ENCODE data around the gene CCDC89. TPM values are rescaled to one million over a fixed set of nuclear protein-coding genes. Genes with fewer than 3 reads are reported as not detected.

CCDC89 gene
- polyA plus RNA-seq, 2 of the 4 experiments (the other 2 are of a cell fraction) = 0.05 TPM; not detected in 1

DNA sequence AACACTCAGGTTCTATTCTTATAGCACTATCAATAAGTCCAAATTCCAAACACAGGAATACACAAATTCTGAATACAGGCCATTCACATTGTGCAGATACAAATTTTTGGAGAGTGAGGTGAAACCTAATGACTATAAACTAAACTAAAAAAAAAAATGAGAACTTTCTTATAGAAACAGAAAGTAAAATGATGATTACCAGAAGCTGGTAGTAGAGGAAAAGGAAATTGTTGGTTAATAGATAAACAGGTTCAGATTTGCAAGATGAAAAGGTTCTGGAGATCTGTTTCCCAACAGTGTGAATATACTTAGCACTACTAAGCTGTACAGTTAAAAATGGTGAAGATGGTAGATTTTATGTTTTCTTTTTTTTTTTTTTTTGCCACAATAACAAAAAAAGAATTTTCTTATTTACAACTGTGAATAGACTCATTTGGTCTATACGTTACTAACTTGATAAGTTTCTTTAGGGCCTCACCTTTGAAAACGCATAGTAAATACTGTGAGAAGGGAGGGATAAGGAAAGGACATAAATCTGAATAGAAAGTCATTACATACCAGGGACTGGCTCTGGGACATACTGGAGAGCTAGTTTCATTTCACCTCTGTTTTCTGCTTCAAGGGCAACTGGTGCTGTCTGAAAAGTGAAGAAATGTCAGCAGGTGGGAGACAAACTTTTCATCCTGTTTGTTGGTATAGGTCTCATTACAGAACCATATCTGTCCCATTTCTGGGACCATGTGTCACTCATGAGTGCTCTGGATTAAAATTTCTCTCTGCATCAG, 14.2 kb upstream of the CCDC89 start:
- FAIRE-seq (no peak), ATAC-seq (no peak), DNase-seq (ENCODE audit: low read depth in 1 of 2, low spot score in 1 of 2) (no peak)
- Histone ChIP-seq H3K27ac (no peak overlapping the region), H3K4me3 (no peak overlapping the region), H3K4me1 (peaks cover 7% of the 10 kb centered on the region; the same call in 2 of the 3 replicates), H3K4me2 (no peak overlapping the region), H3K9me3 (no peaks in the 10 kb centered on the region)
- CTCF ChIA-PET = interaction anchor here (0.8 to 5.2 kb wide), 7 partner anchors 11 to 154 kb away, joined by 3 to 23 read pairs (median 3); partner anchors contain the start of genes CCDC83 and CREBZF
- TF ChIP-seq, protein P1, sequence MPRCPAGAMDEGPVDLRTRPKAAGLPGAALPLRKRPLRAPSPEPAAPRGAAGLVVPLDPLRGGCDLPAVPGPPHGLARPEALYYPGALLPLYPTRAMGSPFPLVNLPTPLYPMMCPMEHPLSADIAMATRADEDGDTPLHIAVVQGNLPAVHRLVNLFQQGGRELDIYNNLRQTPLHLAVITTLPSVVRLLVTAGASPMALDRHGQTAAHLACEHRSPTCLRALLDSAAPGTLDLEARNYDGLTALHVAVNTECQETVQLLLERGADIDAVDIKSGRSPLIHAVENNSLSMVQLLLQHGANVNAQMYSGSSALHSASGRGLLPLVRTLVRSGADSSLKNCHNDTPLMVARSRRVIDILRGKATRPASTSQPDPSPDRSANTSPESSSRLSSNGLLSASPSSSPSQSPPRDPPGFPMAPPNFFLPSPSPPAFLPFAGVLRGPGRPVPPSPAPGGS (IDR thresholded peaks at IDR 0.05) = no peak
- TF ChIP-seq, protein P2, sequence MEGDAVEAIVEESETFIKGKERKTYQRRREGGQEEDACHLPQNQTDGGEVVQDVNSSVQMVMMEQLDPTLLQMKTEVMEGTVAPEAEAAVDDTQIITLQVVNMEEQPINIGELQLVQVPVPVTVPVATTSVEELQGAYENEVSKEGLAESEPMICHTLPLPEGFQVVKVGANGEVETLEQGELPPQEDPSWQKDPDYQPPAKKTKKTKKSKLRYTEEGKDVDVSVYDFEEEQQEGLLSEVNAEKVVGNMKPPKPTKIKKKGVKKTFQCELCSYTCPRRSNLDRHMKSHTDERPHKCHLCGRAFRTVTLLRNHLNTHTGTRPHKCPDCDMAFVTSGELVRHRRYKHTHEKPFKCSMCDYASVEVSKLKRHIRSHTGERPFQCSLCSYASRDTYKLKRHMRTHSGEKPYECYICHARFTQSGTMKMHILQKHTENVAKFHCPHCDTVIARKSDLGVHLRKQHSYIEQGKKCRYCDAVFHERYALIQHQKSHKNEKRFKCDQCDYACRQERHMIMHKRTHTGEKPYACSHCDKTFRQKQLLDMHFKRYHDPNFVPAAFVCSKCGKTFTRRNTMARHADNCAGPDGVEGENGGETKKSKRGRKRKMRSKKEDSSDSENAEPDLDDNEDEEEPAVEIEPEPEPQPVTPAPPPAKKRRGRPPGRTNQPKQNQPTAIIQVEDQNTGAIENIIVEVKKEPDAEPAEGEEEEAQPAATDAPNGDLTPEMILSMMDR (IDR thresholded peaks at IDR 0.05) = no peak
- TF ChIP-seq RNF2 (IDR thresholded peaks at IDR 0.05; ENCODE audit: borderline replicate concordance, low read depth) (no peak), CHD2 (IDR thresholded peaks at IDR 0.05; ENCODE audit: low read length, partially characterized antibody) (no peak), ZC3H11A (IDR thresholded peaks at IDR 0.05) (no peak), NFE2L2 (conservative IDR thresholded peaks at IDR 0.05; ENCODE audit: low read length) (no peak), KDM5A (IDR thresholded peaks at IDR 0.05) (no peak), HEYL (CRISPR knock-in tag; IDR thresholded peaks at IDR 0.05) (no peak), RCOR1 (IDR thresholded peaks at IDR 0.05; ENCODE audit: low read depth, low read length) (no peak), TFCP2L1 (CRISPR knock-in tag; IDR thresholded peaks at IDR 0.05) (no peak), JUNB (IDR thresholded peaks at IDR 0.05) (no peak), GATA3 (IDR thresholded peaks at IDR 0.05; ENCODE audit: borderline replicate concordance) (no peak), RAD21 (conservative IDR thresholded peaks at IDR 0.05 in 1 of 2, IDR thresholded peaks at IDR 0.05 in 1 of 2) (no peak)
- TF ChIP-seq, protein P3, sequence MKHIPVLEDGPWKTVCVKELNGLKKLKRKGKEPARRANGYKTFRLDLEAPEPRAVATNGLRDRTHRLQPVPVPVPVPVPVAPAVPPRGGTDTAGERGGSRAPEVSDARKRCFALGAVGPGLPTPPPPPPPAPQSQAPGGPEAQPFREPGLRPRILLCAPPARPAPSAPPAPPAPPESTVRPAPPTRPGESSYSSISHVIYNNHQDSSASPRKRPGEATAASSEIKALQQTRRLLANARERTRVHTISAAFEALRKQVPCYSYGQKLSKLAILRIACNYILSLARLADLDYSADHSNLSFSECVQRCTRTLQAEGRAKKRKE (CRISPR knock-in tag; IDR thresholded peaks at IDR 0.05; ENCODE audit: low read depth) = no peak
- POLR2A ChIA-PET = no interaction called here
- 89% methylated on average over 2 of the region's 2 CpGs for WGBS (ENCODE audit: missing lambda C conversion rate)

DNA sequence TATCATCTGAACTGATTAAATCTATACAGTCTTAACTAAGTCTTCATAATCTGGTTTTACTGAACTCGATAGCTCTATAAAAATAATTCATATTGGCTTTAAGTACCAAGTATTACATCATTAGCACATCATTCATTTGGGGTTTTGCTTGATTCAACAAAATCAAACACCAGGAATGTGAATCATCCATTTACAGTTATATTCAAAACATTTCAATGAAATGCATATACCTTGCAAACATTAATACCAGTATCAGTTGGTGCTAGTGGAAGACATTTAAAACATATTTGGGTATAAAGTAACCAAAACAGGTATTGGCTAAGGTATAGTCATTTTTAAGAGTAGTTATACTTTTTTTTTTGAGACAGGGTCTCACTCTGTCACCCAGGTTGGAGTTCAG, 12.2 kb upstream of the CCDC89 start:
- CTCF ChIA-PET = interaction anchor here (1.0 to 5.2 kb wide), 4 partner anchors 10 to 156 kb away, joined by 3 to 23 read pairs (median 4); partner anchors contain the start of gene CCDC83
- Histone ChIP-seq H3K4me3 (no peak overlapping the region), H3K27ac (no peak overlapping the region), H3K4me2 (no peak overlapping the region), H3K9me3 (no peaks in the 10 kb centered on the region), H3K4me1 (peaks cover 15% of the 10 kb centered on the region)
- DNase-seq (ENCODE audit: low read depth in 1 of 2, low spot score in 1 of 2) = no peak
- FAIRE-seq = no peak
- TF ChIP-seq NFE2L2 (conservative IDR thresholded peaks at IDR 0.05; ENCODE audit: low read length) (no peak), ZFP36 (IDR thresholded peaks at IDR 0.05; ENCODE audit: borderline replicate concordance, partially characterized antibody) (no peak), CBX8 (IDR thresholded peaks at IDR 0.05) (no peak), RARB (CRISPR knock-in tag; IDR thresholded peaks at IDR 0.05) (no peak)
- 58% methylated on average over 1 of the region's 1 CpG for WGBS (ENCODE audit: missing lambda C conversion rate)
- POLR2A ChIA-PET = no interaction called here
- ATAC-seq = no peak

DNA sequence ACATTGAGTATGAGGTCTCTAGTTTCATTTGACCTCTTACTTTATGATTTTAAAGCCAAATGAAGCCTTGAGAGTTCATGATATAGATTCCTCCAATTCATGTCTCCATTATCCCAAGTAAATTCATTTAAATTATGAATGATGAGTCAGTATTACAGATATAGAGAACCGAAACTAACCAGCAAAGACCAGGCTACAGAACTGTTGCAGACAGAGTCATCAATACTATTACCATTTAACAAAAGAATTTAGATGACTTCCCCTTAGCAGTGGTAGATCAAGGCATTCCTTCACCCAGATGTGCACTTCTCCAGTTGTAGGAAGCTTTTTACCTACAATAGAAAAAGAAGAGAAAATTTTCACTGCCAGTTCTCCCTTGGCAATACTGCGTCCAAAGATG, 11.8 kb upstream of the CCDC89 start:
- CTCF ChIA-PET = interaction anchor here (0.6 to 5.2 kb wide), 5 partner anchors 11 to 157 kb away, joined by 3 to 23 read pairs (median 4); partner anchors contain the start of gene CCDC83
- FAIRE-seq = no peak
- Histone ChIP-seq H3K4me1 (peaks cover 15% of the 10 kb centered on the region), H3K4me3 (no peak overlapping the region), H3K27ac (no peak overlapping the region), H3K4me2 (no peak overlapping the region), H3K9me3 (no peaks in the 10 kb centered on the region)
- no peak for ATAC-seq
- POLR2A ChIA-PET = no interaction called here
- 88% methylated on average over 2 of the region's 2 CpGs for WGBS (ENCODE audit: missing lambda C conversion rate)
- DNase-seq (ENCODE audit: low read depth in 1 of 2, low spot score in 1 of 2) = no peak
- TF ChIP-seq, protein P4, sequence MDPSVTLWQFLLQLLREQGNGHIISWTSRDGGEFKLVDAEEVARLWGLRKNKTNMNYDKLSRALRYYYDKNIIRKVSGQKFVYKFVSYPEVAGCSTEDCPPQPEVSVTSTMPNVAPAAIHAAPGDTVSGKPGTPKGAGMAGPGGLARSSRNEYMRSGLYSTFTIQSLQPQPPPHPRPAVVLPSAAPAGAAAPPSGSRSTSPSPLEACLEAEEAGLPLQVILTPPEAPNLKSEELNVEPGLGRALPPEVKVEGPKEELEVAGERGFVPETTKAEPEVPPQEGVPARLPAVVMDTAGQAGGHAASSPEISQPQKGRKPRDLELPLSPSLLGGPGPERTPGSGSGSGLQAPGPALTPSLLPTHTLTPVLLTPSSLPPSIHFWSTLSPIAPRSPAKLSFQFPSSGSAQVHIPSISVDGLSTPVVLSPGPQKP (IDR thresholded peaks at IDR 0.05; ENCODE audit: low read depth, low read length) = no peak
- no peak for TF ChIP-seq HOXB13 (CRISPR knock-in tag; IDR thresholded peaks at IDR 0.05; ENCODE audit: low read depth)
- TF ChIP-seq, protein P5, sequence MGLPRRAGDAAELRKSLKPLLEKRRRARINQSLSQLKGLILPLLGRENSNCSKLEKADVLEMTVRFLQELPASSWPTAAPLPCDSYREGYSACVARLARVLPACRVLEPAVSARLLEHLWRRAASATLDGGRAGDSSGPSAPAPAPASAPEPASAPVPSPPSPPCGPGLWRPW (IDR thresholded peaks at IDR 0.05) = no peak
- no peak for TF ChIP-seq CBX2 (IDR thresholded peaks at IDR 0.05; ENCODE audit: borderline replicate concordance, low read depth)
- TF ChIP-seq FOSB (CRISPR knock-in tag; IDR thresholded peaks at IDR 0.05) = no peak
- TF ChIP-seq RCOR1 (IDR thresholded peaks at IDR 0.05; ENCODE audit: low read depth, low read length) = no peak
- TF ChIP-seq, protein P1 (IDR thresholded peaks at IDR 0.05) = no peak
- TF ChIP-seq SREBF2 (IDR thresholded peaks at IDR 0.05) = no peak
- TF ChIP-seq ESRRA (IDR thresholded peaks at IDR 0.05; ENCODE audit: borderline replicate concordance, low read length) = no peak
- no peak for TF ChIP-seq HOXA7 (CRISPR knock-in tag; IDR thresholded peaks at IDR 0.05)
- TF ChIP-seq KDM1A (IDR thresholded peaks at IDR 0.05; ENCODE audit: low read depth) = no peak
- no peak for TF ChIP-seq TFCP2L1 (CRISPR knock-in tag; IDR thresholded peaks at IDR 0.05)
- no peak for TF ChIP-seq JUN (IDR thresholded peaks at IDR 0.05)
- TF ChIP-seq NR3C1 (IDR thresholded peaks at IDR 0.05) = no peak
